B cell (primary cell): Measurements from ENCODE around the gene GSX1. TPM values are rescaled to one million over a fixed set of nuclear protein-coding genes. Genes with fewer than 3 reads are reported as not detected.

Experiments used
- ATAC-seq: fragments of 200-7000 bp; cut with Tn5 transposase; one replicate; pipeline ENCODE4 v1.10.0; 2021; ENCODE audit warnings: low read depth, mild to moderate bottlenecking, moderate number of reproducible peaks, moderate library complexity
- CTCF ChIA-PET: fragments of 350-600 bp; sonication (Branson Sonifier 250); formaldehyde crosslinking; loops from one replicate; lab custom pipeline; 2021; ENCODE audit warnings: antibody characterized with exemption, inconsistent platforms; lab: Charles Lee
- POLR2A ChIA-PET: fragments of 350-600 bp; sonication (Branson Sonifier 250); formaldehyde crosslinking; loops from one replicate; lab custom pipeline; 2021; ENCODE audit warnings: antibody characterized with exemption; lab: Charles Lee
- DNase-seq: peaks from one replicate; pipeline ENCODE4 v3.0.0; 2013
- H2AFZ ChIP-seq: 2 replicates; pipeline ENCODE4 v1.6.1; 2012; ENCODE audit warnings: mild to moderate bottlenecking, low read depth, low read length; ENCODE audit not compliant: insufficient read depth, poor library complexity, severe bottlenecking
- H3K27ac ChIP-seq, 2 donors: 1 replicate in 1 of 2; 2 replicates in 1 of 2; pipeline ENCODE4 v1.5.1; 2012 to 2013; ENCODE audit warnings: low read length in 2 of 2, mild to moderate bottlenecking in 2 of 2, moderate library complexity in 1 of 2
- H3K27me3 ChIP-seq, 4 experiments: fragments of 200-600 bp in 1 of 4; sonication (generic) in 1 of 4; replicated peaks in 1 of 4; 1 replicate in 2 of 4; 2 replicates in 2 of 4; pipeline versions ENCODE4 v1.6.1 to v1.7.0; 2013 to 2016; ENCODE audit warnings: low read length in 3 of 4, mild to moderate bottlenecking in 2 of 4, mixed read lengths in 1 of 4, moderate library complexity in 1 of 4; ENCODE audit not compliant: insufficient read depth in 4 of 4, control insufficient read depth in 3 of 4; ENCODE audit errors: control extremely low read depth in 1 of 4
- H3K36me3 ChIP-seq, 2 experiments: replicated peaks in 1 of 2; 1 replicate in 1 of 2; 2 replicates in 1 of 2; pipeline versions ENCODE4 v1.6.1 to v1.7.1; 2013; ENCODE audit warnings: low read length in 1 of 2; ENCODE audit not compliant: insufficient read depth in 2 of 2, control insufficient read depth in 1 of 2; ENCODE audit errors: control extremely low read depth in 1 of 2, extremely low read depth in 1 of 2
- H3K4me1 ChIP-seq, 2 donors: fragments of 200-600 bp in 1 of 2; sonication (generic) in 1 of 2; 1 replicate in 1 of 2; 2 replicates in 1 of 2; pipeline versions ENCODE4 v1.5.1 to v1.6.1; 2013 to 2017; ENCODE audit warnings: low read length in 2 of 2; ENCODE audit not compliant: control insufficient read depth in 2 of 2, insufficient read depth in 2 of 2
- H3K4me2 ChIP-seq: replicated peaks from 2 replicates; pipeline ENCODE3; 2012; ENCODE audit warnings: mild to moderate bottlenecking, low read depth, low read length; ENCODE audit not compliant: poor library complexity, severe bottlenecking
- H3K4me3 ChIP-seq, 5 experiments: fragments of 200-600 bp in 1 of 5; sonication (generic) in 1 of 5; 1 replicate in 3 of 5; 2 replicates in 2 of 5; pipeline versions ENCODE4 v1.5.1 to v1.7.0; 2011 to 2016; ENCODE audit warnings: low read length in 4 of 5, mild to moderate bottlenecking in 4 of 5, low read depth in 2 of 5, control low read depth in 1 of 5, moderate library complexity in 1 of 5; ENCODE audit not compliant: insufficient read depth in 1 of 5; ENCODE audit errors: control extremely low read depth in 1 of 5, extremely low read depth in 1 of 5
- H3K79me2 ChIP-seq: fragments of 200-600 bp; sonication (generic); one replicate; pipeline ENCODE4 v1.6.0; 2016; ENCODE audit warnings: low read length; ENCODE audit not compliant: control insufficient read depth, insufficient read depth
- H3K9ac ChIP-seq: fragments of 200-600 bp; sonication (generic); 2 replicates; pipeline ENCODE4 v1.6.1; 2017; ENCODE audit warnings: mild to moderate bottlenecking, low read length, moderate library complexity
- H3K9me3 ChIP-seq, 3 donors: one replicate each; pipeline versions ENCODE4 v1.6.1 to v1.7.1; 2013; ENCODE audit warnings: low read length in 2 of 3; ENCODE audit not compliant: control insufficient read depth in 2 of 3, insufficient read depth in 1 of 3; ENCODE audit errors: control extremely low read depth in 1 of 3
- H4K20me1 ChIP-seq: 2 replicates; pipeline ENCODE4 v1.6.0; 2012; ENCODE audit warnings: mild to moderate bottlenecking, low read length; ENCODE audit not compliant: insufficient read depth, control insufficient read depth, poor library complexity, severe bottlenecking
- H3K27ac Mint-ChIP-seq: one replicate; pipeline ENCODE4 v1.8.0; 2021; ENCODE audit warnings: mixed read lengths
- H3K27me3 Mint-ChIP-seq: one replicate; pipeline ENCODE4 v1.8.0; 2021; ENCODE audit warnings: mixed read lengths
- H3K4me1 Mint-ChIP-seq: one replicate; pipeline ENCODE4 v1.8.0; 2021; ENCODE audit warnings: mixed read lengths
- H3K4me3 Mint-ChIP-seq: one replicate; pipeline ENCODE4 v1.8.0; 2021; ENCODE audit warnings: mixed read lengths
- H3K9me3 Mint-ChIP-seq: one replicate; pipeline ENCODE4 v1.8.0; 2022; ENCODE audit warnings: mixed read lengths; ENCODE audit not compliant: insufficient read depth
- CTCF ChIP-seq: fragments of 200-600 bp; IDR thresholded peaks from one replicate; pipeline ENCODE4 v1.8.0; 2022; ENCODE audit warnings: antibody characterized with exemption, mild to moderate bottlenecking
- EZH2 ChIP-seq: IDR thresholded peaks from 2 replicates; pipeline ENCODE4 v1.6.1; 2012; ENCODE audit warnings: borderline replicate concordance, low read depth, mild to moderate bottlenecking, moderate library complexity, low read length; ENCODE audit not compliant: insufficient read depth, poor library complexity, severe bottlenecking
- WGBS: methylation state at CpG from one replicate; pipeline ENCODE4 v1.1.5; 2013; ENCODE audit warnings: missing lambda C conversion rate; ENCODE audit not compliant: insufficient coverage; 5-methylcytosine and 5-hydroxymethylcytosine counted together
- intact Hi-C: fragments of 100-400 bp; cut with micrococcal nuclease; formaldehyde crosslinking; loops from one replicate; pipeline ENCODE4 v1.10.0; 2022
- polyA plus RNA-seq: library from polyadenylated mRNA; depleted of rRNA; stranded (reverse); fragments of >200 nt; gene quantifications from 2 replicates; pipeline ENCODE4 v1.2.3, GENCODE V29; 2012
- total RNA-seq, 2 donors: library from RNA; stranded (reverse); fragments of 120-200 nt in 1 of 2; gene quantifications; 1 replicate in 1 of 2; 2 replicates in 1 of 2; pipeline versions ENCODE4 v1.2.3 to v1.2.4, GENCODE V29; 2013 to 2022

GSX1 gene
- total and polyA plus RNA-seq, 2 donors (not counting 1 experiment from before 2014, with no cell fraction given): not detected

- DNase-seq (no peak), ATAC-seq (no peak)
- Histone ChIP-seq H2AFZ (peak overlapping the region; percentile 47), H3K36me3 (no peaks in the 10 kb centered on the region), H3K79me2 (no peaks in the 10 kb centered on the region), H3K9me3 (peaks cover 0 to 41% (median 6%) of the 10 kb centered on the region in 3 donors), H3K4me2 (peak overlapping the region; percentile 87), H3K9ac (peak overlapping the region; percentile 56), H3K27ac (no peak overlapping the region), H3K4me3 (peak overlapping the region; percentile 11 to 43 (median 30)), H3K27me3 (peaks cover 2 to 65% (median 43%) of the 10 kb centered on the region in 4 experiments), H3K4me1 (peaks cover 35 to 48% of the 10 kb centered on the region in 2 donors), H4K20me1 (no peaks in the 10 kb centered on the region)
- intact Hi-C loops: no loop called here
- no peaks in the 10 kb centered on the region for H3K9me3 Mint-ChIP-seq
- 0% methylated on average over 1 of the region's 6 CpGs for WGBS
- peaks cover 37% of the 10 kb centered on the region for H3K4me1 Mint-ChIP-seq
- POLR2A ChIA-PET: no interaction called here
- TF ChIP-seq CTCF (no peak), EZH2 (no peak)
- peaks cover 64% of the 10 kb centered on the region for H3K27me3 Mint-ChIP-seq
- H3K27ac Mint-ChIP-seq: peak overlapping the region; percentile 50
- H3K4me3 Mint-ChIP-seq: peak overlapping the region; percentile 87
- CTCF ChIA-PET: interaction anchor here (0.6 to 2.7 kb wide), 5 partner anchors 10 to 449 kb away, joined by 3 to 9 read pairs (median 3); no protein-coding TSS in a partner anchor
Measured at GRCh38 chr13:27789153-27789494, 3.2 kb upstream of the GSX1 start.

GRCh38 chr13:27789495-27790303 lies 2.6 kb upstream of the GSX1 start:
- Histone ChIP-seq H2AFZ (peak overlapping the region; percentile 47), H3K9me3 (peaks cover 0 to 46% (median 4%) of the 10 kb centered on the region in 3 donors), H3K9ac (peak overlapping the region; percentile 56), H3K27ac (no peak overlapping the region), H4K20me1 (no peaks in the 10 kb centered on the region), H3K4me2 (peak overlapping the region; percentile 87), H3K4me3 (peak overlapping the region; percentile 11 to 43 (median 30)), H3K4me1 (peaks cover 35 to 51% of the 10 kb centered on the region in 2 donors), H3K27me3 (peaks cover 2 to 70% (median 48%) of the 10 kb centered on the region in 4 experiments), H3K79me2 (no peaks in the 10 kb centered on the region), H3K36me3 (no peaks in the 10 kb centered on the region)
- DNase-seq (peak; percentile 36), ATAC-seq (peak; percentile 26)
- Mint-ChIP-seq H3K27me3 (peaks cover 66% of the 10 kb centered on the region), H3K4me3 (peak overlapping the region; percentile 87), H3K27ac (peak overlapping the region; percentile 50), H3K9me3 (no peaks in the 10 kb centered on the region), H3K4me1 (peaks cover 40% of the 10 kb centered on the region)
- POLR2A ChIA-PET: no interaction called here
- CTCF ChIA-PET: interaction anchor here (0.9 kb wide), 1 partner anchor 18 kb away, joined by 3 read pairs; no protein-coding TSS in a partner anchor
- TF ChIP-seq EZH2 (peak; percentile 94), CTCF (no peak)
- WGBS: 2% methylated on average over 46 of the region's 55 CpGs
- intact Hi-C loops: loop anchor here (5.0 kb wide), 1 partner anchor 133 kb away; no protein-coding TSS in a partner anchor
